ENCODE results near the gene YWHAG.
"Not testable (repeated sequence)": the region's sequence is repeated elsewhere in the genome, so short reads cannot be mapped to it uniquely, and the experiment has no call there.

Gene YWHAG

DNA sequence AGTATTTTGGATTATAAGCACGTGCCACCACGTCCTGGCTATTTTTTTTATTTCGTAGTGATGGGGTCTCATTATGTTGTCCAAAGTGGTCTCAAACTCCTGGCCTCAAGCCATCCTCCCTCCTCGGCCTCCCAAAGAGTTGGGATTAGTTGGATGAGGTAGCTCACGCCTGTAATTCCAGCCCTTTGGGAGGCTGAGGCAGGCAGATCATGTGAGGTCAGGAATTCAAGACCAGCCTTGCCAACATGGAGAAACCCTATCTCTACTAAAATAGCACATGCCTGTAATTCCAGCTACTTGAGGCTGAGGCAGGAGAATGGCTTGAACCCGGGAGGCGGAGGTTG lies 21.8 kb upstream of the YWHAG start:
- DNase-seq (ENCODE audit: low spot score), result no peak

DNA sequence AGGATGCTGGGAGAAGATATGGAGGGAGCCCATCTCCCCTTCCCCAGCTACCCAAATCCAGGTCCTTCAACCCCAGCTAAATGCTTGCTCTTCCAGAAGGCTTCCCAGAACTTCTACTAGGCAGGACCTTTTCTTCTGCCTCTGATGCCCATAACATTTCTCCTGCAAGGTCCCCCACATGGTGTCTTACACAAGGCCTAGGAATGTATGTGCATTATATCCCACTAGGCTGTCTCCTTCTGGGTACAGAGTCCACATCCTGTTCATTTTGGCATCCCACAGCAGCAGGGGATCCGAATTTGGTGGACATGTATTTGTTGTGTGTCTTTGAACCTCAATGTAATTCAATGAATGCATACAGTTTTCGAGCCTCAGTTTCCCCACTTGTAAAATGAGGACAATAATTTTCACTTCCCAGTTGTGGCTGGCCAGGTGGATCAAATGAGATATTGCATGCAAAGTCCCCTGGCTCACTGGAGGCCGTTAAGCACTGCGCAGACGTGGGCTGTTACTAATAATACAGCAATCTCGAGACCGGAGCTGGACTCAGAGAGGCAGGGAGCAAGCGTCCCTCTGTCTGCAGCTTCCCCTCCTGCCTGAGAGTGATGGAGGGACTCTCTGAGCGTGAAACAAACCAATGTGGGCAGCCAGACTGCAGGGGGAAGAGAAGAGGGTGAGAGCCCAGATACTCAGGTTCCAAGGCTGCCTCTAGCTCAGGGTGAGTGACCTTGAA lies 18.6 kb upstream of the YWHAG start:
- DNase-seq (ENCODE audit: low spot score), result no peak

DNA sequence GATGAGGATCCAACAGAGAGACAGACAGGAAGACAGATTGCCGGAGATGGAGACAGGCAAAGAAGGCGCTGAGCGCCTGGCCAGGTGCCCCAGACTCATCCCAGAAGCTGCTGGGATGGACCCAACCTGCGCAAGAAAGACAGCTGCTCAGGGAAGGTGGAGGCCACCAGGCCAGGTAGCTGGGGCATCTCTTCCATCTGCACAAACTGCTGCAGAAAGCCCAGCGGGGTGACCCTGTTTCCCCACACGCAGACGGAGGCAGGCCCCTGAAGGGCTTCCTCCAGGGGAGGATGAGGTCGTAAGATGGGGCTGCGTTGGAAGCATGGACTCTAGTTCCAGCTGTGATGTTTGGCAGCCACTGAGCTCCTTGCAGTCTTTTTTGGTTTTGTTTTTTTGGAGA lies 16.5 kb upstream of the YWHAG start:
- no peak for DNase-seq (ENCODE audit: low spot score)

DNA sequence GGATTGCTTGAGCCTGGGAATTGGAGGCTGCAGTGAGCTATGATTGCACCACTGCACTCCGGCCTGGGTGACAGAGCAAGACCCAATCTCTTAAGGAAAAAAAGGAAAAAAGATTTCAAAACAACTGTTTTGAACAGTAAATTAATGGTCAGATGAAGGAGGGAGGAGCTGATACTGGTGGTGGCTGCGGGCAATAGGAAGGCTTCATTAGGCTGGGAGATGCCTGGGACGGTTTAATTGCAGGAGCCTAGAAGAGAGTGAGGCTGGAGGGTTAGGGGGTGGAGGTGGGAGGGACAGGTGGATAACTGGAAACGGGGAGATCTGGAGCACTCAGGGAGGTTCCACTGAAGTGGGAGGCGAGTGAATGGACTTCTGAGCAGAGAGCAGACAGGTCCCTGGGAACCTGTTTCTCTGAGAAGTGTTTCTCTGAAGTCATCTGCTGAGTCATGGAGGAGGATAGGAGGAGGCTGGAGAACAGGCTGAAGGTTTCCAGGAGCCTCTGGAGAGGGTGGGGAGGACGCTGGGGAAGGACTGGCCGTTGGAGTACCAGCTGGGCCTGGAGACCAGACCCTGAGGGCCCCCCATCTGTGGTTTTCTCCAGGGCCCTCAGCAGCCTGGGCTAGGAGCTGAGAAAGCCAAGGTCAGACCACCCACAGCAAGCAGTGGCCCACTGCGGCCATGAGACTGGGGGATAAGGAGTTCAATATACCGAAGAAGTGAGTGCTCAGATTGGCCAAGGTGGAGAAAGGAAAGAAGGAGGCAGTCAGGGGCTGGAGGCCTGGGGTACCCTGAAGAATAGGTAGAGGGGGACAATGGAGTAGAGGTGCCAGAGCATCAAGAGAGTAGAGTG lies 14.4 kb upstream of the YWHAG start:
- no peak for DNase-seq (ENCODE audit: low spot score)

DNA sequence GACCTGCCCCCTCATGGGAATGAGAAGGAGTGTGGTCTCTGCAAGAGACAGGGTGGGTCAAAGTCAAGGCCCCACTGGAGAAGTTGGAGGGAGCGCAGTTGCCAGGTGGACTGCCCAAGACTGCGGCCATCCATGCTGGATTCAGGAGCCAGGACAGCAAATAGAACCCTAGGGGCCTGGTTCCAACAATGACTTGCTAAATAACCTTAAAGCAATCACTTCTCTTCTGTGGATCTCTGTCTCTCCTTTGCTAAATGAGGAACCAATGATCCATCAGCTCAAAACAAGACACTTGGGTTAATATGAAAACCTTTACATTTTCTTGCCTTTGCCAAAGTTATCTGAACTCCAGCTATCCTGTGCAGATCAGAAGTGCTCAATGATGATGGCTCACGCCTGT lies 12.6 kb upstream of the YWHAG start:
- no peak for DNase-seq (ENCODE audit: low spot score)

DNA sequence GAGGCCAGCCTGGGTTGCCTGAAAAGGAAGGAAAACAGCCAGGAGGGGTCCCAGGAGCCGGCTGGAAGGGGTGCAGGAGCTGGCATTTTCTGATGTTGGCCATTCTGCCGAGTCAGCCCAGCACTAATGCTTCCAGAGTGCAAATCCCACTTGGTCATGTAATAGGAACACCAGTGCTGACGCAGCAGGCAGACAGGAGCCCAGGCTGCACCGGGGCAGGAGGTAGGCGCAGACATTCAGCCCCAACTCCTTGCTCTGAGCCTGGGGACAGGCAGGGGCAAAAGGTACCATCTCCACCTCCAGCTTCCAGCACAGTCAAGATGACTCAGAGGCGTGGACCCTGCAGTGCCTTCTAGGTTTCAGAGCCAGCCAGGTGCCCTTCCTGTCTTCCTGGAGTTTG lies 10.2 kb upstream of the YWHAG start:
- no peak for DNase-seq (ENCODE audit: low spot score)

DNA sequence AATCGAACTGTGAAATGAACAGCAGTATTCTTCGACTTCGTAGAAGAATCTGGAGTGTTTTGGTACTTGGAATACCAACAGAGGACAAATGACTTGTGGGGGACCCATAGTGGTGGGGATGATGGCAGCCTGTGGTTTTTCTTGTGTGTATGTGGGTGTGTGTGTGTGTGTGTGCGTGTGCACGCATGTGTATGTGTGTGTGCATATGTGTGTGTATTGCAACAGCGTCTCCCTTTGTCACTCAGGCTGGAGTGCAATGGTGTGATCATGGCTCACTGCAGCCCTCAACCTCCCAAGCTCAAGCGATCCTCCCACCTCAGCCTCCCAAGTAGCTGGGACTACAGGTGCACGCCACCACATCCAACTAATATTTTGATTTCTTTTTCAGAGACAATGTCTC lies 9.4 kb upstream of the YWHAG start:
- no peak for DNase-seq (ENCODE audit: low spot score)

DNA sequence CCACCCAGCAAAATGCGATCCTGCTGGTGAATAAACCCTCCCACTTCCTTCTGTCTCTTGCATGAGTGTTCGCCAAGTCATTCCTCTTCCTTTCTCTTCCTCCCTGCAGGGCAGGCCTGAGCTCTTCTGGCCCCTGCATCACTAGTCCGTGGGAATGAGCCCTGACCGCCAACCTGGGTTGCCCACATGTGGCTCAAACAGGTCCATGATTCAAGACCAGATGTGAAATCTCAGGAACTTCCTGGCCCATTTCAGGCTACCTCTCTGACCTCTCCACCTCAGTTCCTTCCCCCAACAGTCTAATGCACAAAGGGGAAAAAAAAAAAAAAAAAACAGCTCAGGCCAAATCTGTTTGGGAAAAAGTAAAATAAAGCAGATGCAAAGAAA lies 5.4 kb upstream of the YWHAG start:
- DNase-seq (ENCODE audit: low spot score), result no peak

DNA sequence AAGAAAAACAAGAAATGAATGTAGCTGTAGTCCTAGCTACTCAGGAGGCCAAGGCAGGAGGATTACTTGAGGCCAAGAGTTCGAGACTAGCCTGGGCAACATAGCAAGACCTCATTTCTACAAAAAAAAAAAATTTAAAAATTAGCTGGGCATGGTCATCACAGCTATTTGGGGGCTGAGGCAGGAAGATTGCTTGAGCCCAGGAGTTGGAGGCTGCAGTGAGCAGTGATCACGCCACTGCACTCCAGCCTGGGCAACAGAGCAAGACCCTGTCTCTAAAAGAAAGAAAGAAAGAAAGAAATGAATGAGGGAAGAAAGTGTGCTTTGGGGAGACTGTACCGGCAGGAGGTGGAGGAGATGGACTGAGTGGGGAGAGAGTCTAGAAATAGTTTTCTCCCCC lies 5.0 kb upstream of the YWHAG start:
- not testable (repeated sequence) for DNase-seq (ENCODE audit: low spot score)

DNA sequence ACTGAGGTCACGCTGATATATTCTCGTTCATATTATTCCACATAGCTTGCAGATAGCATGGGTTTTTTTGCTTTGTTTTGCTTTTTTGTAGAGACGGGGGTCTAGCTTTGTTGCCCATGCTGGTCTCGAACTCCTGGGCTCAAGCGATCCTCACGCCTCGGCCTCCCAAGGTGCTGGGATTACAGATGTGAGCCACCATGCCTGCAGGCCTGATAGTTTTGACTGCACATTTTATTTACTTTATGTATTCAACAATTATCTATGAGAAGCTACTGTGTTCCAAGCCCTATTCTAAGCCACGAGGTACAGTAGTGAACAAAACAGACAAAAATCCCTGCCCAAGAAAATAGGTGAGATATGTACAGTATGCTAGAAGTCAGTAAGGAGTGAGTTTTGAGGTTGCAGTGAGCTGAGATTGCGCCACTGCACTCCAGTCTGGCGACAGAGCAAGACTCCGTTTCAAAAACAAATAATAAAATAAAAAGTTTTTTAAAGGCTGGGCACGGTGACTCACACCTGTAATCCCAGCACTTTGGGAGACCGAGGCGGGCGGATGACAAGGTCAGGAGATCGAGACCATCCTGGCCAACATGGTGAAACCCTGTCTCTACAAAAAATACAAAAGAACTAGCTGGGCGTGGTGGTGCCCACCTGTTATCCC lies 1.3 kb upstream of the YWHAG start:
- no peak for DNase-seq (ENCODE audit: low spot score)

DNA sequence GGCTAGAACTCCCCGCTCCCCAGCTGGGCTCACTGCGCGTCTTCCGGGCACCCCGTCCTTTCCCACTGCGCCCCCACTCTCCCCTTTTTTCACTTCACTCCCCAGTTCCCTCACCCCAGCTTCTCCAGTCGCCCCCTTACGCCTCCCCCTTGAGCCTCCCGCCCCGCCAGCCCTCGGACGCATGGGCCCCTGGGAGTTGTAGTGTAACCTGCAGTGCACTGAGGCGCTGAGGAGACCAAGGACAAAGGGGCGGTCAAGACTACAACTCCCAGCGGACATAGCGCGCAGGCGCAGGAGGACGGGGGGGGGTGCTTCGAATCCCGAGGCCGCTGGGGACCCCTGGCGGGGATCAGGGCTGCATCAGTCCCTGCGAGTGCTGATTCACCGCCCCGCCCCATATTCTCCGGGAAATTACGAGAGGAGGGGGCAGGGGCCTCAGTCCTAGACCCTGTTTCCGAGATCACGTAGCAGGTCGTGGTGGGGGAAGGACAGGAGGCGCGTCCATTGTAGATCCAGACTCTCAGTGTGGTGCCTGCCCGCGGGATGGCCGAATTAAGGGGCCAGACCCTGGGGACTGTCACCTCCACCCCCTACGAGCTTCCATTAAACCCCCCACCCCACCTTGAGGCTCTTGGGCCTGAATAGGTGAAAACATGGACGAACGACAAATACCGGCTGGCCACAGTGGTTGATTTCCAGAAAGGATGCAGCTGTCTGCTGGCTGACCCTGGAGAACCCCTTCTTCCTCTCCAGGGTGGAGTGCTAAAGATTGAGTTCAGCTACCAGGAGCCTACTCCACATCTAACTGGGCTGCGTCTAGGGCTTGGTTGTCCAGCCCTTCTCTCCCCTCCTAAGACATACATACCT lies 553 bp upstream of the YWHAG start:
- peak; percentile 98 for DNase-seq (ENCODE audit: low spot score)

DNA sequence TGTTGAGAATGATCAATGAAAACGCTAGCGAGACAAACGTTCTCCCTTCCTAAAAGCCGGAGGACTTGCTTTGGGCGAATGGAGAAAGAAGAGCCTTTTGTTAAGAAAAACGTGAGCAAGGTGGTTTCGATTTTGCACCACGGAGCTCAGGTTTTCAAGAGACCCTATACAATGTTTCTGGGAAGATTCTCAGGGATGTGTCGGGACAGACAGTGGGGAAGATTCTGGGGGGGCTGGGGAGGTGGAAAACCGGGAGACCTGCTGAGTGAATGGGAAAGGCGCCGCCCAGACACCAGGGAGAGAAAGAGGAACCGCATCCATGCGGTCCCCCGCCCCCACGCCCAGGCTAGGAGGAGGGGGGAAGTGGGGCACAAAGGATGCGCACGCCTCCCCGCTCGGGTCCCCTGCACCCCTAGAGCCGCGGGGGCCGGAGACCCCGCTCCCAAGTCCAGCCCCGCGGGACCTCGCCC lies 745 bp downstream of the YWHAG start:
- peak; percentile 75 for DNase-seq (ENCODE audit: low spot score)

DNA sequence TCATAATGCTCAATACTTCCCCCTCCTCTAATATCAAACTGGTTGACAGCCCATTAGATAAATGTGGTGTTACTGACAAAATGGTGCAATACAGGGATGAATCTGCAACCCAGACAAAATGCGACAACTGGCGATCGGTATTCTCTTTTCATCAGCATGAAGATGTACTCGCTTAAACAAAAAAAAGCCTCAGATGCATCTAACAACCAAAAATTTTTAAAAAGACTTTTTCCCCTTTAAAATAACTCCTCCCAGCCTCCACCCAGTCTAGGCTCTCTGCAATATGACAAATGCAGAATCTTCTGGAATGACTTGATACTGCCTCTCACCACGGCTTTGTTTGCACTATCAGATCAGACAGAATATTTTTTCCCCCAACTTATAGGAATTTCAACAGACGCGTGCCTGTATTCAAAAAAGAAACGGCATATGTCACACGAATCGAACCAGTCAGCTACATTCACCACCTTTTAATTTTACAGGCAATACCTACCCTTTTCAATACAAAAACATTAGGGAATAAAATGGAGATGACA lies 1.2 kb downstream of the YWHAG start:
- no peak for DNase-seq (ENCODE audit: low spot score)

DNA sequence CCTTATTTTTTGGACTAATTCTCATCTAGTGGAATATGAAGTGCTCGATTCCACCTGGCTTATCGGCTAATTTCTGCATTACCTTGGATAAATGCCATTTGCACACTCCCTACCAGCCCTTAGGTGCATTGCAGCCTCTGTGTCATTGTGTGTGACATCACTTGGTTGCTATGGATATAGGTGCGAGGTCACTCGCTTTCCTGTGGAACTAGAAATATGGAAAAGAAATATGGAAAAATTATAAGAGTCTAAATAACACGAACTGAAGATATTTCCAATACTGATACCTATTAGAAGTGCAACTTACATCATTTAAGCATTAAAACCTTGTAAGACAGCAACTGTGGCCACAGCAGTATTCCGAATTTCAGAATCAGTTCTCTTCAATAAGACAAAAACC lies 2.0 kb downstream of the YWHAG start:
- no peak for DNase-seq (ENCODE audit: low spot score)

DNA sequence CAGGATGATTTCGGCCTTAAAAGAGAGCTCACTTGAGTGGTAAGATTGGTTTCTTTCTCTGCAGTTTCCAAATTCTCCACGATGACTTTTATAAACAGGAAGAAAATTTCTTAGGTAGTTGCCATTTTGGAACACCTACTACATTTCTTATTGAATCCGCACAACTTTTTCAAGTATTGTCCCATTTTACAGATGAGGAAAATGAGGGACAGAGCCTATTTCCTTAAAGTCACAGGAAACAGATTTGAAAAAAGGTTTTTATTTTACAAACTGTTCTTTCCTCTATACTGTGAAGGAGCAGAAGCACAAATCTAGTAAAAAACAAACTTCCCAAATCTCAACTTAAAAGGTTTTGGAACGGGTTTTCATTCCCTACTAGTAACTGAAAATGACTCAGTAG lies 2.7 kb downstream of the YWHAG start:
- no peak for DNase-seq (ENCODE audit: low spot score)

DNA sequence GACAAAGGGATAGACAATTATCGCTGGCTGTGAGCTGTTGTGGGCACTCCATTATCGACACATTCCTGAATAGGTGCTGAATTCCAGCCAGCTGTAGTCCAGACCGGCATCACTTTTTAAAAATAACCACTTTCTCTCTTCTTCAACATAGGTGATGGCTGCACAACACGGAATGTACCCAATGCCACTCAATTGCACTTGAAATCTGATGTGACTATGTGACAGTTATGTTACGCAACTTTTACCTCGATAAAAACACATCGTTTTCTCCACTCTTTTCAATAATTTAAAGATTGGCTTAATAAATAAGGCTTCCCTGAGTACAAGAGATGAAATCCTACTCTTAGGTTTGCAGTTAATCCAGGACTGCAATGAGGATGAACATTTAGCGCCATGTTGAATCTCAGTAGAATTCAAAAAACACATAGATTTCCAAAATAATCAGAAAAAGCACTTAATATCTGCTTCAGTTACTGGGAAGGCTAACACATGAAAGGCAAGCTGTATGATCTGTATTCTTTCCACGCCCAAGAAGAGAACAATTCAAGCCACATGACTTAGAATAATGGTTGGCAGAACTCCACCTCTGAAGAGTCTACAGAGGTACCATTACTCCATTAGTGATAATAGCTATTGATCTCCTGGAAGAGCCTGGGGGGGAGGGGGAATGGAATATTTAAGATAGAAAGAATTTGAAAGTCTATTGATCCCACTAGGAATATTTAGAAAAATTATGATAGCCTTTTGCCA lies 3.6 kb downstream of the YWHAG start:
- peak; percentile 68 for DNase-seq (ENCODE audit: low spot score)

DNA sequence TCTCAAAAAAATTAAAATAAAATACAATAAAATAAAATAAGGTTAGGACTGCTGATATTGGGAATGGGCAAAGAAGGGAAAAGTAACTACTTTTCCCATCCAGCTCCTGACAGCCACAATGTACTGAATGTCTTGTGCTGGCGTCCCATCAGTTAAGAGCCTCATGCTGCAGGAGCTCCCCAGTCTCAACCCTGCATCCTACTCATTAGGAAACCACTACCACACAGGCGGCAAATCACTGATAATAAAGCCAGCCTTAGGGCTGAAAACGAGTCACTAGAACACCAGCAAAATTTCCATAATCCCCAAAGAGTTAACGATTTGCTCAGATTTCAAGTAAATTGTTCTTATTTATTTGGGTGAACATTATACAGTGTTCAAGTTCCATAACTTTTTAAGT lies 4.3 kb downstream of the YWHAG start:
- no peak for DNase-seq (ENCODE audit: low spot score)

DNA sequence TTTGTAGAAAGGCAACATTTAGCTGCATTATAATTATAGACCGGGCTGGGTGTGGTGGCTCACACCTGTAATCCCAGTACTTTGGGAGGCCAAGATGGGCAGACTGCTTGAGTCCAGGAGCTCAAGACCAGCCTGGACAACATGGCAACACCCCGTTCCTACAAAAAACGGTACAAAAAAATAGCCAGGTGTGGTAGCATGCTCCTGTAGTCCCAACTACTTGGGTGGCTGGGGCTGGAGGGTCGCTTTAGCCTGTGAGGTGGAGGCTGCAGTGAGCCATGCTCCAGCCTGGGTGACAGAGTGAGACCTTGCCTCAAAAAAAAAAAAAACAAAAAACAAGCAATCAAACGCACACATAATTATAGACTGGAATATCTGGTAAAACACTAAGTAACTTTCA lies 5.0 kb downstream of the YWHAG start:
- DNase-seq (ENCODE audit: low spot score), result no peak

DNA sequence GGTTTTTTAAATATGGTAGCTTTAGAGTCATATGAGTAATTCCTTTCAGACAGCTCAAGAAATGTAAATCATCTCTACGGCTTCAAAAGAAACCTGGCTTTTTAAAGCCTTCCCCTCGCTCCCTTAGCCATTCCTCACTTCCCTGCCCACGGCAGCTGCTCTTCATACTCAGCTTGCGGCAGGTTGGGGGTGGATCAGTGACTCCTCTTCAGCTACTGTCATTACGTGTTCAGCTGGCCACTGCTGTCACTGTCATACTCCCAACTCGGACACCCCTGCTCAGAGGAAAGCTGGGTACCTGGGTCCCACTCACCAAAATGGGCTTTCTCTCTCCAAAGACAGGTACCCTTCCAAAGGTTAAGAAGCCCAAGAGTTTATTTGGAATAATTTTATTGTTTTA lies 6.6 kb downstream of the YWHAG start:
- no peak for DNase-seq (ENCODE audit: low spot score)

DNA sequence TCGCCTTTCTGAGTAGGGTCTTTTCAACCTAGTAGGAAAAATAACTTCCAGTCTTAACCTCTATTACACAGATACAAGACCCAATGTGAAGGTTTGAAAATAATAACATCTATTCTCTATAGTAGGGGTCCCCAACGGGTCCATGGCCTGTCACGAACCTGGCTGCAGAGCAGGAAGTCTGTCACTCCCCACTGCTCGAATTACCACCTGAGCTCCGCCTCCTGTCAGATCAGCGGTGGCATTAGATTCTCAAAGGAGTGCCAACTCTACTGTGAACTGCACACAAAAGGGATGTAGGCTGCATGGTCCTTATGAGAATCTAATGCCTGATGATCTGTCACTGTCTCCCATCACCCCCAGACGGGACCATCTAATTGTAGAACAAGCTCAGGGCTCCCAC lies 7.4 kb downstream of the YWHAG start:
- DNase-seq (ENCODE audit: low spot score), result no peak

DNA sequence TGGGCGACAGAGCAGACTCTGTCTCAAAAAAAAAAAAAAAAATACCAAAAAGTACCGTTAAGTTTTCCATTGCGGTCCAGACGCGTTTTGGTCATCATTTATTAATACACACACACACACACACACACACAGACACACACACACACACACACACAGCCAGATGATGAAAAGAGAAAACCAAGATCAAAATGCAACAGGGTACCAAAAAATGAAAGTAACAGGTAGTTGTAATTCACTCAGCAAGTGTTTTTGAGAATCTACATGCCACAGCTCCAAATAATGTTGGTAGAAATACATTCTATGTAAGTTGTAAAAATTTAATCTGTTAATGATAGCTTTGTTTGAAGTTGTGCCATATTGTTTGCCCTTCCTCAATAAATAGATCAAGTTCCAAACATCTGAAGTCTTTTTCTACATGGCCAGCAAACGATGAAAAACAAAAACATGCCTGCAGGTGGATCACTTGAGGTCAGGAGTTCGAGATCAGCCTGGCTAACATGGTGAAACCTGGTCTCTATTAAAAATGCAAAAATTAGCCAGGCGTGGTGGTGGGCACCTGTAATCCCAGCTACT lies 9.4 kb downstream of the YWHAG start:
- no peak for DNase-seq (ENCODE audit: low spot score)
